ENCODE data around the gene DLG2.

Gene DLG2

GRCh38 chr11:83695046-83695445 is 1932.1 kb downstream of the DLG2 start:
- Histone ChIP-seq H3K9me3 (replicated peaks; ENCODE audit: low read length) (no peaks in the 10 kb centered on the region), H3K4me3 (ENCODE audit: low read length) (no peak overlapping the region), H3K4me1 (ENCODE audit: control insufficient read depth, insufficient read depth, low read length) (no peaks in the 10 kb centered on the region), H3K9ac (ENCODE audit: low read depth, low read length) (no peak overlapping the region), H3K36me3 (ENCODE audit: insufficient read depth, low read length) (no peaks in the 10 kb centered on the region), H3K27me3 (ENCODE audit: control insufficient read depth, insufficient read depth, low read length) (peaks cover 8% of the 10 kb centered on the region), H3K4me2 (ENCODE audit: low read length) (no peak overlapping the region)

GRCh38 chr11:83694191-83694910 is 1932.8 kb downstream of the DLG2 start:
- Histone ChIP-seq H3K36me3 (ENCODE audit: insufficient read depth, low read length) (no peaks in the 10 kb centered on the region), H3K9me3 (replicated peaks; ENCODE audit: low read length) (no peaks in the 10 kb centered on the region), H3K4me2 (ENCODE audit: low read length) (no peak overlapping the region), H3K27me3 (ENCODE audit: control insufficient read depth, insufficient read depth, low read length) (peaks cover 8% of the 10 kb centered on the region), H3K9ac (ENCODE audit: low read depth, low read length) (no peak overlapping the region), H3K4me1 (ENCODE audit: control insufficient read depth, insufficient read depth, low read length) (no peaks in the 10 kb centered on the region), H3K4me3 (ENCODE audit: low read length) (no peak overlapping the region)

DNA sequence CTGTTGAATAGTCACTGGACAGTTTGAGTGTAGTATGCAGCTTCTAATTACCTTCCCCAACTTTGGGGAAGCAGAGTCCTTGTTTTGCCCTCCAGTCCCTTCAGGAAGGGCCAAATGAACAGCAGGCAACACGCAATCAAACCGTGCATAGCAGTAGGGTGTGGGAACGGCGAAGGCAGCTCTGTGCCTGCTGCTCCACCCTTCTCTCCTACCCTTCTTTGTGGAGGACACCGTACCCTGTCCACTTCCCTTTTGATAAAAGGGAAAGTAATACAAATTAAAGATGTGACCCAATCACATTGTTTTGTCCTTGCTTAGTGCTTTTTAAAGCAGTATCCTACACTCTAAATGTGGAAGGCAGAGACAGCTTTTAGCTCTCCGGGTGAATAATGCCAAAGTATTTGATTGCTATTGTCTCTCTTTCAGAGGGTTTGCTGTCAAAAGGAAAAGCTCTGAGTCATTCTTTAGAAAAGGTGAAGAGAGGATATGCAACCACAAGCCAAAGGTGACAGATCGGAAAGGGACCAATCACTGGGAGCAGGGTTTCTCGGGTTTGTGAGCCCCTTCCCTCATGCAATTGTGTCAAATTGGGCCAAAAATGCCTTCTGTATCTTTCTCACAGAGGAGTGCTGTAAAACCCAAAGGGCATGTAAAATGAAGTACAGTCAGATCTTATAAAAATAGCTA is 1933.7 kb downstream of the DLG2 start:
- H3K4me1 ChIP-seq (ENCODE audit: control insufficient read depth, insufficient read depth, low read length), result no peaks in the 10 kb centered on the region
- peaks cover 8% of the 10 kb centered on the region for H3K27me3 ChIP-seq (ENCODE audit: control insufficient read depth, insufficient read depth, low read length)
- H3K4me3 ChIP-seq (ENCODE audit: low read length), result no peak overlapping the region
- H3K9ac ChIP-seq (ENCODE audit: low read depth, low read length), result no peak overlapping the region
- no peaks in the 10 kb centered on the region for H3K9me3 ChIP-seq (replicated peaks; ENCODE audit: low read length)
- no peak overlapping the region for H3K4me2 ChIP-seq (ENCODE audit: low read length)
- H3K36me3 ChIP-seq (ENCODE audit: insufficient read depth, low read length), result no peaks in the 10 kb centered on the region

- Histone ChIP-seq H3K27me3 (ENCODE audit: control insufficient read depth, insufficient read depth, low read length) (peaks cover 8% of the 10 kb centered on the region), H3K4me3 (ENCODE audit: low read length) (no peak overlapping the region), H3K9me3 (replicated peaks; ENCODE audit: low read length) (no peaks in the 10 kb centered on the region), H3K9ac (ENCODE audit: low read depth, low read length) (no peak overlapping the region), H3K36me3 (ENCODE audit: insufficient read depth, low read length) (no peaks in the 10 kb centered on the region), H3K4me1 (ENCODE audit: control insufficient read depth, insufficient read depth, low read length) (no peaks in the 10 kb centered on the region), H3K4me2 (ENCODE audit: low read length) (no peak overlapping the region)
Observed at GRCh38 chr11:83692675-83693074, 1934.5 kb downstream of the DLG2 start.

GRCh38 chr11:83691451-83691950 is 1935.6 kb downstream of the DLG2 start:
- Histone ChIP-seq H3K36me3 (ENCODE audit: insufficient read depth, low read length) (no peaks in the 10 kb centered on the region), H3K9ac (ENCODE audit: low read depth, low read length) (no peak overlapping the region), H3K27me3 (ENCODE audit: control insufficient read depth, insufficient read depth, low read length) (peaks cover 8% of the 10 kb centered on the region)

GRCh38 chr11:83689144-83689780 is 1937.9 kb downstream of the DLG2 start:
- no peak overlapping the region for H3K4me3 ChIP-seq (ENCODE audit: low read length)
- H3K27me3 ChIP-seq (ENCODE audit: control insufficient read depth, insufficient read depth, low read length), result peaks cover 8% of the 10 kb centered on the region
- H3K4me2 ChIP-seq (ENCODE audit: low read length), result no peak overlapping the region
- H3K4me1 ChIP-seq (ENCODE audit: control insufficient read depth, insufficient read depth, low read length), result no peaks in the 10 kb centered on the region
- no peaks in the 10 kb centered on the region for H3K36me3 ChIP-seq (ENCODE audit: insufficient read depth, low read length)
- H3K9me3 ChIP-seq (replicated peaks; ENCODE audit: low read length), result no peaks in the 10 kb centered on the region
- H3K9ac ChIP-seq (ENCODE audit: low read depth, low read length), result no peak overlapping the region

More at GRCh38 chr11:83691451-83691950, 1935.6 kb downstream of the DLG2 start:
- no peaks in the 10 kb centered on the region for H3K9me3 ChIP-seq (replicated peaks; ENCODE audit: low read length)
- no peaks in the 10 kb centered on the region for H3K4me1 ChIP-seq (ENCODE audit: control insufficient read depth, insufficient read depth, low read length)
- no peak overlapping the region for H3K4me2 ChIP-seq (ENCODE audit: low read length)
- H3K4me3 ChIP-seq (ENCODE audit: low read length), result no peak overlapping the region

- Histone ChIP-seq H3K27me3 (ENCODE audit: control insufficient read depth, insufficient read depth, low read length) (peaks cover 15% of the 10 kb centered on the region), H3K4me3 (ENCODE audit: low read length) (no peak overlapping the region), H3K9me3 (replicated peaks; ENCODE audit: low read length) (no peaks in the 10 kb centered on the region), H3K9ac (ENCODE audit: low read depth, low read length) (no peak overlapping the region), H3K4me1 (ENCODE audit: control insufficient read depth, insufficient read depth, low read length) (no peaks in the 10 kb centered on the region), H3K4me2 (ENCODE audit: low read length) (no peak overlapping the region), H3K36me3 (ENCODE audit: insufficient read depth, low read length) (no peaks in the 10 kb centered on the region)
Observed at GRCh38 chr11:83687787-83688186, 1939.4 kb downstream of the DLG2 start.

DNA sequence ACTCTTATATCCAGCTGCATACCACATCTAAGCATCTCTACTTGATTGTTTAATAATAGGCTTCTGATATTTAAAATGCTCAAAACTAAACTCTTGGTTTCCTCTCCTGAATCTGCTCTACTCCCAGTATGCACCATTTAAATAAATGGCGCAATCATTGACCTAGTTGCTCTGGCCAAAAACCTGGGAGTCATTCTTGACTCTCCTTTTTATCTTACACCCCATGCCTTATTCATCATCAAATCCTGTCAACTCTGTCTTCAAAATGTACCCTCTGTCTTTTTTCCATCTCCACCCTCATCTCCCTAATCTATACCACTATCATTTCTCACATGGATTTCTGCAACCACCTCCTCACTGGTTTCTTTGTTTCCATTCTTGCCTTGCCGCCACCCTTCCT is 1941.4 kb downstream of the DLG2 start:
- Histone ChIP-seq H3K9me3 (replicated peaks; ENCODE audit: low read length) (no peaks in the 10 kb centered on the region), H3K27me3 (ENCODE audit: control insufficient read depth, insufficient read depth, low read length) (peaks cover 28% of the 10 kb centered on the region), H3K36me3 (ENCODE audit: insufficient read depth, low read length) (no peaks in the 10 kb centered on the region)

GRCh38 chr11:83684071-83684470 is 1943.1 kb downstream of the DLG2 start:
- H3K4me2 ChIP-seq (ENCODE audit: low read length), result no peak overlapping the region
- H3K4me3 ChIP-seq (ENCODE audit: low read length), result no peak overlapping the region
- H3K9me3 ChIP-seq (replicated peaks; ENCODE audit: low read length), result no peaks in the 10 kb centered on the region
- no peaks in the 10 kb centered on the region for H3K36me3 ChIP-seq (ENCODE audit: insufficient read depth, low read length)
- H3K9ac ChIP-seq (ENCODE audit: low read depth, low read length), result no peak overlapping the region
- peaks cover 34% of the 10 kb centered on the region for H3K27me3 ChIP-seq (ENCODE audit: control insufficient read depth, insufficient read depth, low read length)
- peaks cover 6% of the 10 kb centered on the region for H3K4me1 ChIP-seq (ENCODE audit: control insufficient read depth, insufficient read depth, low read length)

More for the DNA sequence above, 1941.4 kb downstream of the DLG2 start:
- Histone ChIP-seq H3K4me1 (ENCODE audit: control insufficient read depth, insufficient read depth, low read length) (peaks cover 6% of the 10 kb centered on the region), H3K4me2 (ENCODE audit: low read length) (no peak overlapping the region), H3K4me3 (ENCODE audit: low read length) (no peak overlapping the region), H3K9ac (ENCODE audit: low read depth, low read length) (no peak overlapping the region)

DNA sequence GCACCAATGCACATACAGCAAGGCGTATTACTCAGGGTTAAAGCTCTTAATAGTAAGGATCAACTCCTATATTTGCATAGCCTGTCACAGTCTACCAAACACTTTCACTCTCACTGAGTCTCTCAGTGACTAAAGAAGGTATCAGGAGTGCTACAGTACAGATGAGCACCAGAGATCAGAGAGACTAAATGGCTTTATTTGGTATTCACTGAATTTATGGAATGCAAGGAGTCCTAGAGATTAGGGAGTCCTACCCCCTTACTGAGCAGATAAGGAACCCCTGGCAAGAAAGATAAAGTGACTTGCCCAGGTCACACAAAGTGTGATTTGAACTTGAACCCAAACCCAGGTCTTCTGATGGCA is 1944.6 kb downstream of the DLG2 start:
- no peaks in the 10 kb centered on the region for H3K9me3 ChIP-seq (replicated peaks; ENCODE audit: low read length)
- peaks cover 6% of the 10 kb centered on the region for H3K4me1 ChIP-seq (ENCODE audit: control insufficient read depth, insufficient read depth, low read length)
- no peak overlapping the region for H3K4me2 ChIP-seq (ENCODE audit: low read length)
- no peak overlapping the region for H3K9ac ChIP-seq (ENCODE audit: low read depth, low read length)
- H3K27me3 ChIP-seq (ENCODE audit: control insufficient read depth, insufficient read depth, low read length), result peaks cover 34% of the 10 kb centered on the region
- H3K36me3 ChIP-seq (ENCODE audit: insufficient read depth, low read length), result no peaks in the 10 kb centered on the region
- H3K4me3 ChIP-seq (ENCODE audit: low read length), result no peak overlapping the region

- peaks cover 6% of the 10 kb centered on the region for H3K4me1 ChIP-seq (ENCODE audit: control insufficient read depth, insufficient read depth, low read length)
- H3K36me3 ChIP-seq (ENCODE audit: insufficient read depth, low read length), result no peaks in the 10 kb centered on the region
- peaks cover 34% of the 10 kb centered on the region for H3K27me3 ChIP-seq (ENCODE audit: control insufficient read depth, insufficient read depth, low read length)
- no peak overlapping the region for H3K9ac ChIP-seq (ENCODE audit: low read depth, low read length)
- H3K4me3 ChIP-seq (ENCODE audit: low read length), result peak overlapping the region; percentile 55
- peak overlapping the region; percentile 73 for H3K4me2 ChIP-seq (ENCODE audit: low read length)
- H3K9me3 ChIP-seq (replicated peaks; ENCODE audit: low read length), result no peaks in the 10 kb centered on the region
Observed at GRCh38 chr11:83681906-83682610, 1945.1 kb downstream of the DLG2 start.

Measured in skeletal muscle satellite cell (primary cell).